Activated B cell treated with CpG ODN at 0.5 μM for 24 hours (primary cell): Measurements from ENCODE around the gene SPN. TPM values are rescaled to one million over a fixed set of nuclear protein-coding genes. Genes with fewer than 3 reads are reported as not detected.
"Not testable (repeated sequence)": the region's sequence is repeated elsewhere in the genome, so short reads cannot be mapped to it uniquely, and the experiment has no call there.

Experiments
- ATAC-seq: fragments of 200-7000 bp; cut with Tn5 transposase; one replicate; pipeline ENCODE4 v1.10.0; 2021; ENCODE audit warnings: low read depth, mild to moderate bottlenecking, moderate library complexity
- CTCF ChIA-PET: fragments of 350-600 bp; sonication (Branson Sonifier 250); formaldehyde crosslinking; loops from one replicate; lab custom pipeline; 2021; ENCODE audit warnings: antibody characterized with exemption; lab: Charles Lee
- POLR2A ChIA-PET: fragments of 350-600 bp; sonication (Branson Sonifier 250); formaldehyde crosslinking; loops from one replicate; lab custom pipeline; 2021; ENCODE audit warnings: antibody characterized with exemption; lab: Charles Lee
- DNase-seq: peaks from one replicate; pipeline ENCODE4 v3.0.0; 2022
- H3K27ac Mint-ChIP-seq: one replicate; pipeline ENCODE4 v1.8.0; 2020; ENCODE audit warnings: mixed read lengths
- H3K27me3 Mint-ChIP-seq: one replicate; pipeline ENCODE4 v1.8.0; 2021; ENCODE audit warnings: mixed read lengths
- H3K36me3 Mint-ChIP-seq: one replicate; pipeline ENCODE4 v1.8.0; 2021; ENCODE audit warnings: low read depth, mixed read lengths
- H3K4me1 Mint-ChIP-seq: one replicate; pipeline ENCODE4 v1.8.0; 2021; ENCODE audit warnings: mixed read lengths
- H3K4me3 Mint-ChIP-seq: one replicate; pipeline ENCODE4 v1.8.0; 2020; ENCODE audit warnings: mild to moderate bottlenecking, mixed read lengths
- H3K9me3 Mint-ChIP-seq: one replicate; pipeline ENCODE4 v1.8.0; 2020; ENCODE audit warnings: mixed read lengths
- intact Hi-C: fragments of 100-400 bp; cut with micrococcal nuclease; formaldehyde crosslinking; loops from one replicate; pipeline ENCODE4 v1.15.1; 2024
- total RNA-seq: library from RNA; stranded (reverse); gene quantifications from 2 replicates; pipeline ENCODE4 v1.2.3, GENCODE V29; 2022
- TF ChIP-seq, protein P1 (sequence below): fragments of 200-600 bp; IDR thresholded peaks from one replicate; pipeline ENCODE4 v1.8.0; 2022; ENCODE audit warnings: antibody characterized with exemption, mild to moderate bottlenecking

SPN gene
- total RNA-seq, 1 donor from 2014 or later: 2.4 TPM

DNA sequence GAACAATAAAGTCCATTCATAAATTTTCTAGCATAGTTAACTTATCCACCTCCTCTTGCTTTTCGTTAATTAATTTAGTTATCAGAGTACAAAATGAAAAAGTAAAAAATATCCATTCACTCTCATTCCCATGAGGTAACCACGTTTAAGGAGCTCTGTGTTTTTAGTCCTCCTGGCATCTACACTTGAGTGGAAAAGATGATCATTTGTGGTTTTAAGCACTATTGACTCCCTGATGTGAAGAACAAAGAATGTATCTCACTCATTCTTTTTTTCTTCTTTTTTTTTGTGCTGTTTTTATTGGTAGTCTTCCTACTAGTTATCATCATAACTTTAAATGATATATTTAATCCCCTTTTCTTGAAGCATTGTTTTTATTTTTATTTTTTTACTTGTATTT lies 42.0 kb downstream of the SPN start:
- ChIA-PET POLR2A (interaction anchor here (0.6 kb wide), 1 partner anchor 42 kb away, joined by 5 read pairs; no protein-coding TSS in a partner anchor), CTCF (no interaction called here)
- Mint-ChIP-seq H3K4me1 (peaks cover 49% of the 10 kb centered on the region), H3K36me3 (no peaks in the 10 kb centered on the region), H3K9me3 (peaks cover 3% of the 10 kb centered on the region), H3K4me3 (no peak overlapping the region), H3K27me3 (no peaks in the 10 kb centered on the region), H3K27ac (no peak overlapping the region)
- DNase-seq: no peak
- no peak for ATAC-seq
- TF ChIP-seq, protein P1, sequence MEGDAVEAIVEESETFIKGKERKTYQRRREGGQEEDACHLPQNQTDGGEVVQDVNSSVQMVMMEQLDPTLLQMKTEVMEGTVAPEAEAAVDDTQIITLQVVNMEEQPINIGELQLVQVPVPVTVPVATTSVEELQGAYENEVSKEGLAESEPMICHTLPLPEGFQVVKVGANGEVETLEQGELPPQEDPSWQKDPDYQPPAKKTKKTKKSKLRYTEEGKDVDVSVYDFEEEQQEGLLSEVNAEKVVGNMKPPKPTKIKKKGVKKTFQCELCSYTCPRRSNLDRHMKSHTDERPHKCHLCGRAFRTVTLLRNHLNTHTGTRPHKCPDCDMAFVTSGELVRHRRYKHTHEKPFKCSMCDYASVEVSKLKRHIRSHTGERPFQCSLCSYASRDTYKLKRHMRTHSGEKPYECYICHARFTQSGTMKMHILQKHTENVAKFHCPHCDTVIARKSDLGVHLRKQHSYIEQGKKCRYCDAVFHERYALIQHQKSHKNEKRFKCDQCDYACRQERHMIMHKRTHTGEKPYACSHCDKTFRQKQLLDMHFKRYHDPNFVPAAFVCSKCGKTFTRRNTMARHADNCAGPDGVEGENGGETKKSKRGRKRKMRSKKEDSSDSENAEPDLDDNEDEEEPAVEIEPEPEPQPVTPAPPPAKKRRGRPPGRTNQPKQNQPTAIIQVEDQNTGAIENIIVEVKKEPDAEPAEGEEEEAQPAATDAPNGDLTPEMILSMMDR: no peak
- intact Hi-C loops: no loop called here

DNA sequence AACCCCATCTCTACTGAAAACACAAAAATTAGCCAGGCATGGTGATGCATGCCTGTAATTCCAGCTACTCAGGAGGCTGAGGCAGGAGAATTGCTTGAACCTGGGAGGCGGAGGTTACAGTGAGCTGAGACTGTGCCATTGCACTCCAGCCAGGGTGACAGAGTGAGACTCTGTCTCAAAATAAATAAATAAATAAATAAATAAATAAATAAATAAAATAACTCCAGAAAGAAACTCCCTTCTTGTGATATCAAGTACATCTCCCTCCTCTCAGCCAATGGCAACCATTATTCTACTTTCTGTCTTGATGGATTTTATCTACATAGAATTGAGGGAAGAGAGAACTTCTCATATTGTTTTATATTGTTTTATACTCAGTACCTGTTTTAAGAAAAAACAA lies 44.1 kb downstream of the SPN start:
- intact Hi-C loops, H3K36me3 Mint-ChIP-seq, H3K9me3 Mint-ChIP-seq, H3K27ac Mint-ChIP-seq, DNase-seq, ATAC-seq, CTCF ChIA-PET, H3K4me3 Mint-ChIP-seq, H3K27me3 Mint-ChIP-seq: not testable (repeated sequence)
- POLR2A ChIA-PET: interaction anchor here (0.7 kb wide), 1 partner anchor 23 kb away, joined by 7 read pairs; no protein-coding TSS in a partner anchor
- peaks cover 43% of the 10 kb centered on the region for H3K4me1 Mint-ChIP-seq

DNA sequence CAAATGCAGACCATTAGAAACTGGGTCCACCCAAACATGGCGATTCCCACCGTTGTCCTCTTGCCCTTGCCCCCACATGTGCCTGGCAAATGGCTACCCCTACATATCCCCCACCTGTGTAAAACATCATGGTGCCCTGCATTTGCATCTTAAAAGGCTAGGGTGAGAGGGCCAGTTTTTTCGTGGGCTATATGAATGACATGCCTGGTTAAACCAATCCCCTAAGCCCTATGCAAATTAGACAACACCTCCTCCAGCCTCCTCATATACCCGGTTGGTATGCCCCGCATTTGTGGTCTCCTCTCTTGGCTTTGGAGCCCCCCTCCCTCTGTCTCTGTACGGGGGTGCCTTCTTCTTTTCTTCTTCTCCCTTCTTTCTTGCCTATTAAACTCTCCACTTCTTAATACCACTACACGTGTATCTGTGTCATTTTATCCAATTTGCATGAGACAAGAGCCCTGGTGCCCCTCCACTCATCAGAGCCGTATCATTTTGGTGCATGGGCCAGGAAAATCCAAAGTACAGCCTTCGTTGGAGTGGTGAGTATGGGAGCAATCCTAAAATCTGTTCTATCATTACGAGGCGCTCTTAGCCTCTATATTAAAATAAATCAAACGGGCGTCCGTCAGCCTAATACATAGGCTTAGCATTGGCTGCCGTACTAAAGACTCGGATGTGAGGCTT lies 46.0 kb downstream of the SPN start:
- Mint-ChIP-seq H3K4me3 (no peak overlapping the region), H3K27me3 (no peaks in the 10 kb centered on the region), H3K9me3 (no peaks in the 10 kb centered on the region), H3K36me3 (no peaks in the 10 kb centered on the region), H3K4me1 (peaks cover 28% of the 10 kb centered on the region), H3K27ac (no peak overlapping the region)
- ATAC-seq (no peak), DNase-seq (no peak)
- TF ChIP-seq, protein P1: no peak
- POLR2A ChIA-PET: no interaction called here
- intact Hi-C loops: no loop called here
- CTCF ChIA-PET: interaction anchor here (1.1 to 1.3 kb wide), 2 partner anchors 9 to 55 kb away, joined by 3 to 4 read pairs; no protein-coding TSS in a partner anchor

DNA sequence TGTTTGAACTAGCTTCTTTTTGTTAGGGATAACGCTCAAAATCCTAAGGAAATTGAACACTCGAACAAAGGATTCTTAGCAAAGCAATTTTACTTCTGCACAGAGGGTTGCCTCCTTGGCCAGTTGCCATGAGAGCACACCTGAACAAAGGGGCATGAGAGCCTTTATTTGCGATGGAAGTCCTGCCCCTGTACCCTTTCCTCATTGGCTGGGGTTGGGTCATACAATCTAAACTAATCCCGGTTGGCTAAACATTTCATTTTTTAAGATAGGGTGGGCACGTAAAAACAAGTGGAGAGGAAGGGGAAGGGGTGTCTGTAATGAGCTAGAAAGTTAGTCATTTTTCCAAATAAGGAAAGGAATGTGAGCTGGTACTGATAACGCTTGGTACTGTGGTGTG lies 46.6 kb downstream of the SPN start:
- POLR2A ChIA-PET: interaction anchor here (1.1 kb wide), 1 partner anchor 9 kb away, joined by 4 read pairs; no protein-coding TSS in a partner anchor
- peaks cover 28% of the 10 kb centered on the region for H3K4me1 Mint-ChIP-seq
- H3K27ac Mint-ChIP-seq, DNase-seq, H3K4me3 Mint-ChIP-seq, H3K9me3 Mint-ChIP-seq, H3K27me3 Mint-ChIP-seq, ATAC-seq, H3K36me3 Mint-ChIP-seq: not testable (repeated sequence)
- CTCF ChIA-PET: interaction anchor here (1.1 to 1.3 kb wide), 2 partner anchors 9 to 56 kb away, joined by 3 to 4 read pairs; no protein-coding TSS in a partner anchor
- intact Hi-C loops: loop anchor here (1.0 to 2.0 kb wide), 4 partner anchors 7 to 81 kb away; partner anchors contain the start of gene KIF22

DNA sequence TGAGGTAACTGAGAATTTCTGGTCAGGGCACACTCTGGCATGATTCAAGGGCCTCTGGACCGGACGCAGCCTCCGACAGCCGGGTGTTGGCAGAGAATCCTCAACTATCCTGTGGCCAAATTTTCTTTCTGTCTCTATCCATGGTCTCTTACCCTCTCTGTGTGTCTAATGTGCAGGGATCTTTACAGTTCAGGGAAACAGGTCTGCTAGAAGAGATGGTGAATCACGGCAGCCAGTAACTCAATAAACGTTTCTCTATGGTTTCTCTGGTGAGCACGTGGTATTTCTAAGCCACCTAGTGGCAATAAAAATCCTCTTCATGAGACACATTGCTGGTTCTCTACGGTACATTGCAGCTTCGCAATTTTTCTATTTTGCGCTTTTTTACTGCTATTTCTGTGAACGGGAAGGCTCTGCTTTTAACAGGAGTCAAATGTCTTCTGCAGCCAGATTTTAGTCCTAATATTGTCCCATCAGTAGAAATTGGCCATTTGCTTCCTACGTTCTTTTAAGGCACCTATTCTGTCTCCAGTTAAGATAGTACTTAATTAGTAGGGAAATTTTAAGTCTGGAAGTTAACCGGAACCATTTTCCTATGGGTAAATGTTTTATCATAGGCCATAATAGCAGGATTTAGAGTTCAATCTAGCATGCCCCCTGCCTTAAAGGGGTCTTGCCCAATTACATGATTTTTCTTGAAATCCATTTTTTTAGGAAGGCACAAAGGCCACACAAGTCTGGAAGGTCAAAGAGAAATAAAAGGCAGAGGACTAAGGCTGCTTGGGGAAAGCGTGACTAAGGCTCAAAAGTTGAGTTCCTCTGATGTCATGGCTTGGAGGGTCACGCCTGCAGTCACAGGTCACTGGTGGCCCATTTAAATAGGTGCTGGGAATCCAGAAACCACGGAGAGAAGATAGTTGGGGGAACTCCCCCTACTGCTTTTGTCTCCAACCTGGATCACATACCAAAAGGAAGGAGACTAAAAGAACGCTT lies 47.5 kb downstream of the SPN start:
- Mint-ChIP-seq H3K27ac (no peak overlapping the region), H3K36me3 (no peaks in the 10 kb centered on the region), H3K4me1 (peaks cover 26% of the 10 kb centered on the region), H3K27me3 (no peaks in the 10 kb centered on the region), H3K9me3 (no peaks in the 10 kb centered on the region), H3K4me3 (no peak overlapping the region)
- TF ChIP-seq, protein P1: peak; percentile 30
- POLR2A ChIA-PET: interaction anchor here (1.1 kb wide), 1 partner anchor 10 kb away, joined by 4 read pairs; no protein-coding TSS in a partner anchor
- peak; percentile 97 for ATAC-seq
- CTCF ChIA-PET: interaction anchor here (0.9 to 2.1 kb wide), 6 partner anchors 10 to 69 kb away, joined by 3 to 5 read pairs (median 4); no protein-coding TSS in a partner anchor
- DNase-seq: no peak
- intact Hi-C loops: loop anchor here (1.0 to 2.0 kb wide), 4 partner anchors 8 to 80 kb away; partner anchors contain the start of gene KIF22
